ENCODE measurements around the gene DYNLT4. TPM values are rescaled to one million over a fixed set of nuclear protein-coding genes. Genes with fewer than 3 reads are reported as not detected.

The DYNLT4 gene
- total RNA-seq, 1 experiment from 2014 or later, result 0.31 TPM

- peak overlapping the region; percentile 67 for H3K4me3 Mint-ChIP-seq
- CTCF ChIA-PET, result interaction anchor here (0.8 to 1.9 kb wide), 8 partner anchors 15 to 461 kb away, joined by 3 to 11 read pairs (median 4); partner anchors contain the start of genes PLK3 and RNU5D-1
- no peaks in the 10 kb centered on the region for H3K36me3 Mint-ChIP-seq
- no peak overlapping the region for H3K27ac Mint-ChIP-seq
- peaks cover 4% of the 10 kb centered on the region; the same call in 1 of the 2 replicates for H3K4me1 Mint-ChIP-seq
- POLR2A ChIA-PET, result interaction anchor here (1.6 to 1.8 kb wide), 2 partner anchors 120 to 169 kb away, joined by 3 to 8 read pairs; partner anchors contain the start of genes HECTD3 and UROD
- peak; percentile 35 for ATAC-seq
- TF ChIP-seq ZNF219 (CRISPR knock-in tag; IDR thresholded peaks at IDR 0.05; ENCODE audit: borderline replicate concordance) (no peak), GRHL2 (CRISPR knock-in tag; IDR thresholded peaks at IDR 0.05; ENCODE audit: insufficient replicate concordance, severe bottlenecking) (no peak), NR2C2 (CRISPR knock-in tag; IDR thresholded peaks at IDR 0.05) (no peak), RORB (CRISPR knock-in tag; IDR thresholded peaks at IDR 0.05) (no peak), MYBL2 (CRISPR knock-in tag; IDR thresholded peaks at IDR 0.05) (no peak), ZNF232 (CRISPR knock-in tag; IDR thresholded peaks at IDR 0.05) (no peak), SOX15 (CRISPR knock-in tag; IDR thresholded peaks at IDR 0.05) (no peak), FOXK1 (CRISPR knock-in tag; IDR thresholded peaks at IDR 0.05) (no peak), NFYB (CRISPR knock-in tag; conservative IDR thresholded peaks at IDR 0.05; ENCODE audit: low read depth) (no peak), NR3C1 (CRISPR knock-in tag; conservative IDR thresholded peaks at IDR 0.05; ENCODE audit: low read depth) (no peak)
- TF ChIP-seq, protein P1, sequence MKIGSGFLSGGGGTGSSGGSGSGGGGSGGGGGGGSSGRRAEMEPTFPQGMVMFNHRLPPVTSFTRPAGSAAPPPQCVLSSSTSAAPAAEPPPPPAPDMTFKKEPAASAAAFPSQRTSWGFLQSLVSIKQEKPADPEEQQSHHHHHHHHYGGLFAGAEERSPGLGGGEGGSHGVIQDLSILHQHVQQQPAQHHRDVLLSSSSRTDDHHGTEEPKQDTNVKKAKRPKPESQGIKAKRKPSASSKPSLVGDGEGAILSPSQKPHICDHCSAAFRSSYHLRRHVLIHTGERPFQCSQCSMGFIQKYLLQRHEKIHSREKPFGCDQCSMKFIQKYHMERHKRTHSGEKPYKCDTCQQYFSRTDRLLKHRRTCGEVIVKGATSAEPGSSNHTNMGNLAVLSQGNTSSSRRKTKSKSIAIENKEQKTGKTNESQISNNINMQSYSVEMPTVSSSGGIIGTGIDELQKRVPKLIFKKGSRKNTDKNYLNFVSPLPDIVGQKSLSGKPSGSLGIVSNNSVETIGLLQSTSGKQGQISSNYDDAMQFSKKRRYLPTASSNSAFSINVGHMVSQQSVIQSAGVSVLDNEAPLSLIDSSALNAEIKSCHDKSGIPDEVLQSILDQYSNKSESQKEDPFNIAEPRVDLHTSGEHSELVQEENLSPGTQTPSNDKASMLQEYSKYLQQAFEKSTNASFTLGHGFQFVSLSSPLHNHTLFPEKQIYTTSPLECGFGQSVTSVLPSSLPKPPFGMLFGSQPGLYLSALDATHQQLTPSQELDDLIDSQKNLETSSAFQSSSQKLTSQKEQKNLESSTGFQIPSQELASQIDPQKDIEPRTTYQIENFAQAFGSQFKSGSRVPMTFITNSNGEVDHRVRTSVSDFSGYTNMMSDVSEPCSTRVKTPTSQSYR (CRISPR knock-in tag; IDR thresholded peaks at IDR 0.05), result no peak
- TF ChIP-seq, protein P2, sequence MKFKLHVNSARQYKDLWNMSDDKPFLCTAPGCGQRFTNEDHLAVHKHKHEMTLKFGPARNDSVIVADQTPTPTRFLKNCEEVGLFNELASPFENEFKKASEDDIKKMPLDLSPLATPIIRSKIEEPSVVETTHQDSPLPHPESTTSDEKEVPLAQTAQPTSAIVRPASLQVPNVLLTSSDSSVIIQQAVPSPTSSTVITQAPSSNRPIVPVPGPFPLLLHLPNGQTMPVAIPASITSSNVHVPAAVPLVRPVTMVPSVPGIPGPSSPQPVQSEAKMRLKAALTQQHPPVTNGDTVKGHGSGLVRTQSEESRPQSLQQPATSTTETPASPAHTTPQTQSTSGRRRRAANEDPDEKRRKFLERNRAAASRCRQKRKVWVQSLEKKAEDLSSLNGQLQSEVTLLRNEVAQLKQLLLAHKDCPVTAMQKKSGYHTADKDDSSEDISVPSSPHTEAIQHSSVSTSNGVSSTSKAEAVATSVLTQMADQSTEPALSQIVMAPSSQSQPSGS (CRISPR knock-in tag; IDR thresholded peaks at IDR 0.05; ENCODE audit: borderline replicate concordance, low read depth), result no peak
- TF ChIP-seq, protein P3, sequence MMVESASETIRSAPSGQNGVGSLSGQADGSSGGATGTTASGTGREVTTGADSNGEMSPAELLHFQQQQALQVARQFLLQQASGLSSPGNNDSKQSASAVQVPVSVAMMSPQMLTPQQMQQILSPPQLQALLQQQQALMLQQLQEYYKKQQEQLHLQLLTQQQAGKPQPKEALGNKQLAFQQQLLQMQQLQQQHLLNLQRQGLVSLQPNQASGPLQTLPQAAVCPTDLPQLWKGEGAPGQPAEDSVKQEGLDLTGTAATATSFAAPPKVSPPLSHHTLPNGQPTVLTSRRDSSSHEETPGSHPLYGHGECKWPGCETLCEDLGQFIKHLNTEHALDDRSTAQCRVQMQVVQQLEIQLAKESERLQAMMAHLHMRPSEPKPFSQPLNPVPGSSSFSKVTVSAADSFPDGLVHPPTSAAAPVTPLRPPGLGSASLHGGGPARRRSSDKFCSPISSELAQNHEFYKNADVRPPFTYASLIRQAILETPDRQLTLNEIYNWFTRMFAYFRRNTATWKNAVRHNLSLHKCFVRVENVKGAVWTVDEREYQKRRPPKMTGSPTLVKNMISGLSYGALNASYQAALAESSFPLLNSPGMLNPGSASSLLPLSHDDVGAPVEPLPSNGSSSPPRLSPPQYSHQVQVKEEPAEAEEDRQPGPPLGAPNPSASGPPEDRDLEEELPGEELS (CRISPR knock-in tag; IDR thresholded peaks at IDR 0.05), result no peak
- no peak for DNase-seq (ENCODE audit: low spot score)
- H3K9me3 Mint-ChIP-seq, result no peaks in the 10 kb centered on the region
- peaks cover 29% of the 10 kb centered on the region for H3K27me3 Mint-ChIP-seq (ENCODE audit: low read depth)
Measured at GRCh38 chr1:44842486-44842861, 35.3 kb upstream of the DYNLT4 start.

DNA sequence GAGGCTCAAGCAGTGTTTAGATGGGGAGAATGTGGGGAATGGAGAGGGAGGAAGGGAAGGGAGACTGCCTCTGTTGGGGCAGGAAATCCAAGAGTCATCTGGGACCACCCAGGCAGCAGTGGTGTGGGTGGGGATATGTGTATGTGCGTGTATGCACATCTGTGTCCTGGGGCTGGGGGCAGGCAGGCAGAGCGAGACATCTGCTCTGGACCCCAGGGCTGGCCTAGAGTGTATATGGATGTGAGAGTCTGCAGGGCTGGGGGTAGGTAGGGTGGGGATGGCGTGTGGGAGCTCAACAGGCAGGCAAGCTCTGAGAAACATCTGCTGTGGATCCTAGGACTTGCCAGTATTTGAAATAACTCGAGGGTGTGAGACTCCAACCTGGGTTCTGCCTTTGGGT, 32.4 kb upstream of the DYNLT4 start:
- peak overlapping the region; percentile 41; the same call in 1 of the 2 replicates for H3K27ac Mint-ChIP-seq
- CTCF ChIA-PET, result no interaction called here
- TF ChIP-seq CTCF (IDR thresholded peaks at IDR 0.05), result no peak
- TF ChIP-seq TCF7 (CRISPR knock-in tag; IDR thresholded peaks at IDR 0.05; ENCODE audit: low read depth), result no peak
- TF ChIP-seq, protein P4, sequence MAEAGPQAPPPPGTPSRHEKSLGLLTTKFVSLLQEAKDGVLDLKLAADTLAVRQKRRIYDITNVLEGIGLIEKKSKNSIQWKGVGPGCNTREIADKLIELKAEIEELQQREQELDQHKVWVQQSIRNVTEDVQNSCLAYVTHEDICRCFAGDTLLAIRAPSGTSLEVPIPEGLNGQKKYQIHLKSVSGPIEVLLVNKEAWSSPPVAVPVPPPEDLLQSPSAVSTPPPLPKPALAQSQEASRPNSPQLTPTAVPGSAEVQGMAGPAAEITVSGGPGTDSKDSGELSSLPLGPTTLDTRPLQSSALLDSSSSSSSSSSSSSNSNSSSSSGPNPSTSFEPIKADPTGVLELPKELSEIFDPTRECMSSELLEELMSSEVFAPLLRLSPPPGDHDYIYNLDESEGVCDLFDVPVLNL (CRISPR knock-in tag; IDR thresholded peaks at IDR 0.05; ENCODE audit: borderline replicate concordance, low read depth), result no peak
- TF ChIP-seq, protein P5, sequence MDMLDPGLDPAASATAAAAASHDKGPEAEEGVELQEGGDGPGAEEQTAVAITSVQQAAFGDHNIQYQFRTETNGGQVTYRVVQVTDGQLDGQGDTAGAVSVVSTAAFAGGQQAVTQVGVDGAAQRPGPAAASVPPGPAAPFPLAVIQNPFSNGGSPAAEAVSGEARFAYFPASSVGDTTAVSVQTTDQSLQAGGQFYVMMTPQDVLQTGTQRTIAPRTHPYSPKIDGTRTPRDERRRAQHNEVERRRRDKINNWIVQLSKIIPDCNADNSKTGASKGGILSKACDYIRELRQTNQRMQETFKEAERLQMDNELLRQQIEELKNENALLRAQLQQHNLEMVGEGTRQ (CRISPR knock-in tag; IDR thresholded peaks at IDR 0.05), result no peak
- no peak for TF ChIP-seq AR (CRISPR knock-in tag; IDR thresholded peaks at IDR 0.05)
- TF ChIP-seq IRF1 (CRISPR knock-in tag; IDR thresholded peaks at IDR 0.05), result no peak
- no peak for TF ChIP-seq NFATC4 (CRISPR knock-in tag; IDR thresholded peaks at IDR 0.05)
- TF ChIP-seq E2F5 (CRISPR knock-in tag; IDR thresholded peaks at IDR 0.05), result no peak

More for the DNA sequence above, 32.4 kb upstream of the DYNLT4 start:
- ATAC-seq (no peak), DNase-seq (ENCODE audit: low spot score) (no peak)
- peaks cover 23% of the 10 kb centered on the region for H3K27me3 Mint-ChIP-seq (ENCODE audit: low read depth)
- H3K4me3 Mint-ChIP-seq, result no peak overlapping the region
- POLR2A ChIA-PET, result no interaction called here
- no peaks in the 10 kb centered on the region for H3K9me3 Mint-ChIP-seq
- H3K36me3 Mint-ChIP-seq, result no peaks in the 10 kb centered on the region
- peaks cover 6% of the 10 kb centered on the region for H3K4me1 Mint-ChIP-seq

All from WTC11 (cell line).